GM19023 (cell line): ENCODE results near the gene PYGL.
"Not testable (repeated sequence)": the region's sequence is repeated elsewhere in the genome, so short reads cannot be mapped to it uniquely, and the experiment has no call there.

Experiments used
- ATAC-seq: cut with Tn5 transposase; IDR thresholded peaks from one replicate; pipeline ENCODE4 v1.9.1; 2021; ENCODE audit warnings: mild to moderate bottlenecking, moderate library complexity; ENCODE audit not compliant: unreplicated experiment

PYGL gene

DNA sequence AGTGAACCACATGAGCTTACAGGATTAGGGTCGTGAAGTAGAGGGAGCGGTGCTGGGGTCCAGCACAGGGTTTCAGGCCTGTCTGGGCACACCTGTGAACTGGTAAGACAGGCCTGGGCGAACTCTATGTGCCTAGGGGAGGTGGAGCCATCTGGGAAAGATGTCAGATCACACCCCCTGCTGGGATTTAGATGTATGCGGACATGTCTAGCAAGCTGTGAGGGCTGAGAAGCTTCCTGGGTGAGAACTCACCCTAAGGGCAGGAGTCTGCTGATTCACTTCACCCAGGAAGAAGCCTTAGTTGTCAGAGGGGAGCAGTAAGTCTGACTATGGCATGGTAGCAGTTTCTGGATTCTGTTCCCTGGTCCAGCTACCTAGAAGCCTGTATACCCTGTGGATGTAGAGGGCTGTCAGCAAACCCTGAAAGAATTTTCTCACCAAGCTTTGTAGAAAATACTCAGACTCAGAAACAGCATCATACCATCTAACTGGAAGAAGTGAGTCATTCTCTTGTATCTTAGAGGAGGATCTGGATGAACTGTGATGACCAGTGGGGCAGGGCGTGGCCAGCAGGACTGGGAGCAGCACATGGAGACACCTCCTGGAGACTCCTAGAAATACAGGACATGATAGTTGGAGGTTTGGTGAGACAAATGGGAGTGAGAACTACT lies 11.2 kb upstream of the PYGL start:
- no peak for ATAC-seq

- ATAC-seq: no peak
Measured at GRCh38 chr14:50954811-50955372, 10.6 kb upstream of the PYGL start.

- ATAC-seq: no peak
Measured at GRCh38 chr14:50953502-50953901, 9.2 kb upstream of the PYGL start.

GRCh38 chr14:50951032-50951431 lies 6.7 kb upstream of the PYGL start:
- no peak for ATAC-seq

- no peak for ATAC-seq
Measured at GRCh38 chr14:50948205-50948604, 3.9 kb upstream of the PYGL start.

- ATAC-seq: no peak
Measured at GRCh38 chr14:50947446-50947845, 3.2 kb upstream of the PYGL start.

DNA sequence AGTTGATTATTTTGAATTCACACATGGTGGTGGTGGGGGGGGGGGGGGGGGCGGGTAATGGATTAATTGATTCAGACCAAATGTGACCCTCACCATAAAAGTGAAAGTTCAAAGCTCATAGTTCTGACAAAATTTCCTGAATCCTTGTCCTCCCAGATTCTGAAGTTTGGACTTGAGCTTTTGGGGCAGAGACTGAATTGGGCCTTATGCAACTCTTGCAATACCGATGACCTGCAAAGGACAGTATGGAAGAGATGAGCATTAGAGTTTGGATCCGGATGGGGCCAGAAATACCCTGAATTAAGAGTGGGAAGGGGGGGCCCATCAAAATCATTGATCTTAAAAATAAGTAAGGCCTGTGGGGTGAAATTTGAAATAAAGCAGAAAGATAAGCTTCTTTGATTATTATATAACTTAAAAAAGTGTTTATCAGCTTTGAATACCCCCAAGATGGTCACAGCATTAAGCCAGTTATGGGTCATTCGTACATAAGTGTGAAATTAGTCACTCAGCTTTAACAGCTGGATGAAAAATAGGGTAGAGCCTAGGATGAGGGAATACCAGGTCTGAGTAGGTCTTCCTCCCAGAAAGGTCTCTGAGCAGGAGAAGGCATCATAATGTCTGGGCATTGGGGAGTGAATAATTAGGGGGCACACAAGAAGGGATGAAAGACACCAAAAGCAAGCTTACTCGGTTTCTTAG lies 2.1 kb upstream of the PYGL start:
- no peak for ATAC-seq

DNA sequence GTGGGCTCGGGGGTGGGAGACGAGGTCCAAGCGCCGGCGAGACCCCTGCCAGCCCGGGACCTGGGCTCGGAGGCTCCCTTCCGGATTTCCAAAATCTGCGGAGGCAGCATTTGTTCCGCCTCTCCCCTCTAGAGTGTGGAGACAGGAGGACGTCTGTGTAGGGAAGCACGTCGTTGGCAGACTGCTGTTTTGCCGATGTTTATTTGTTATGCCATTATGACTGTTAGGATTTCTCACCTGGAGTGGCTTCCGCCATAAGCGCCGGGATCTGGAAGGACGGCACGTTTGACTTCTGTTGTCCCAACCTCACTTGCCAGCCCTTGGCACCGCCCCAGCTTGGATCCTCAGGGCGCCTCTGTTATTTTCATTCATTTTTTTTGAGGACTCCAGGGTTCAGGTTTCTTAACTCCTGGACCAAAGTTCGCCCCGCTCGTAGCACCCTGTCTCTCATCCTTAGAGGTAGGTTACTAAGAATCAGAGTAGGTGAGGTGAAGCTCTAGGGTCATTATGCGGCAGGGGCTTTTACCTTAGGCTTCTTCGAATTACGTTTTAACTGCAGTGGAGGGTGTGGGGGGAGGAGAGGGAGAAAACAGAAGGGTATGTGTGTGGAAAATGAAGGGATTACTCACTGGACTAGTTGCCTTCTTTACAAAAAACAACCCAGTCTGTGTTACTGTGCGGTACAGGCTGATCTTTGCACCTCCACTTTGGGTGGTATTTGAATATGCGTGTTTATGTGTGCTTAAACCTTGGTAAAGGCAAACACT lies 547 bp upstream of the PYGL start:
- ATAC-seq: peak; percentile 6

GRCh38 chr14:50943261-50943942 lies 881 bp downstream of the PYGL start:
- no peak for ATAC-seq

GRCh38 chr14:50941638-50942037 lies 2.6 kb downstream of the PYGL start:
- not testable (repeated sequence) for ATAC-seq

DNA sequence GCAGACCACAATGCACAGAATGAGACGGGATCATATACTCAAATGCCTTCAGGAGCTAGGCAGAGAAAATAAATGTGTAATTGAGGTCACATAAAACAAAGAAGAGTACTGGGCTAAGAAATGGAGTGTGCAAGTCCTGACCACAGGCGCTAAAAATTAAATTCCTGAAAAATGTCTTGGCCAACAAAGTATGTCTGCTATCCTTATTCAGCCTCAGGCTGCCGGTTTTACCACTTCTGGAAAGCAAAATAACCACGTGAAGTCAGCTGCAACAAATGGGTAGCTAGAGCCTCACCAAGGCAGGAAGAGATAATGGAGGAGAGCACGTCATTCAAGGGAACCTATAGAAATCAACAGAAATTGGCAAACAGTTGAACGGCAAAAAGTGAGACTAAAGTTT lies 3.1 kb downstream of the PYGL start:
- ATAC-seq: no peak

DNA sequence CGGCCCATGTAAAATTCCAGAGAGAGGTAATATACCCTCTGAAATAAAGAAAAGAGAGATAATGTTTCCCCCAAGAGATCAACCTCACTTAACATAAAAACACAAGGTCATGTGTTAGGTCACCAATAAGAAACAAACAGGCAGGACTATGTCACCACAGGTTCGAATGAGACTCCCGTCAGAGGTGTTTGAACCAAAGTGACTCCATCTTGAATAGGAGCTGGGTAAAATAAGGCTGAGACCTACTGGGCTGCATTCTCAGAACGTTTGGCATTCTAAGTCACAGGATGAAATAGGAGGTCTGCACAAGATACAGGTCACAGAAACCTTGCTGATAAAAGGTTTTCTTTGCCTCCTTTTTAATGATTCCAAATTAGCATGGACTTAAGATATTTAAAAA lies 6.5 kb downstream of the PYGL start:
- no peak for ATAC-seq

GRCh38 chr14:50937325-50937724 lies 7.0 kb downstream of the PYGL start:
- ATAC-seq: no peak

- no peak for ATAC-seq
Measured at GRCh38 chr14:50936882-50937281, 7.4 kb downstream of the PYGL start.

DNA sequence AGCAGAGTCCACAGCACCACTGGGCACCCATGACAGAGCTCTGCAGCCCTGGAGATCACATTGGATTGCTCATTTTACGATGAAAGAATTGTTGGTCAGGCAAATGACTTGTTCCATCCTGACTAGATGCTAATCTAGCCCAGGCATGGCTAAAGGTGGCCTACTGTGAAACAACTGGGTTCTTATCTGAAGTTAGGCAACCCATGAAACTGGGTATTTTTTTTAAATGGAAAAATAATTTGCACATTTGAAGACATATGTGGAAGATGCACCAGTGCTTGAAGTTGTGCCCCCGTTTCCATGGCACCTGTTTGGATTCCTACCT lies 8.3 kb downstream of the PYGL start:
- ATAC-seq: no peak

DNA sequence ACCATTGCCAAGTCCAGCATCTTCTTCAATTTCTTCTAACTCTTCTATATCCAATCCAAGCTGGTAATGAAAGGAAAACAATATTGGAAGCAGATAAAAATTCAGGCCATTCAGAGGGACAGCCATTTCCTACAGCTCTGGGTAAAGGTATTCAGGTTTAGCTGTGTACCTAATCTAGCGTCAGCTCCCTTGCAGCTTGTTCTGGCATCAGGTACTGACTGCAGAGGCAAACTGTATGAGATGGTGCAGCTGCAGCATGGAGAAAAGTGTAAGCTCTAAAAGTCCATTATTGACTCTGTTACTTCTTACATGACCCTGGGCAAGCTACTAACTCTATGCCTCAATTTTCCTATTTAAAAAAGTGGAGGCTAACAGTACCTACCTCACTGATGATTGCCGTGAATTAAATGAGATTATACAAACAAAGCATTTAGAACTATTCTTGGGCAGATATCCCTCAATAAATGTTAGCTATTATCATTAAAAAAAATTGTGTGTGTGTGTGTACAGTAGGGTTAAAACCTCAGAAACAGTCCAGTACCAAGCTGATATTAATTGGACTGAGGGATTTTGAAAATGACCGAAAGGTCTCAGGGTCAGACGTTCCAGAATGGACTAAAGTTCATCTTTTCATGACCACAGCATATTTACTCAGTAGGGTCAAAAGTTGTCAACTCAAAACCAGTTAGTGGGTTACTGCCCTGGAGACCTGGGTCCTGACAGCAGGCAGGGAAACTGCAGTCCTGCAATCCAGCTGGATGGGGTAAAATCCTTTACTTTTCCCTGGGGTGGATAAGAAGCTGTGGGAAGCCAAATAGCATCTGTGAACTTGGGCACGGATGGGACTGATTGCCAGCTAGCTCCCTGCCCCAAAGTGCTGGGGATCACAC lies 8.9 kb downstream of the PYGL start:
- ATAC-seq: no peak

GRCh38 chr14:50932592-50933495 lies 11.4 kb downstream of the PYGL start:
- no peak for ATAC-seq

DNA sequence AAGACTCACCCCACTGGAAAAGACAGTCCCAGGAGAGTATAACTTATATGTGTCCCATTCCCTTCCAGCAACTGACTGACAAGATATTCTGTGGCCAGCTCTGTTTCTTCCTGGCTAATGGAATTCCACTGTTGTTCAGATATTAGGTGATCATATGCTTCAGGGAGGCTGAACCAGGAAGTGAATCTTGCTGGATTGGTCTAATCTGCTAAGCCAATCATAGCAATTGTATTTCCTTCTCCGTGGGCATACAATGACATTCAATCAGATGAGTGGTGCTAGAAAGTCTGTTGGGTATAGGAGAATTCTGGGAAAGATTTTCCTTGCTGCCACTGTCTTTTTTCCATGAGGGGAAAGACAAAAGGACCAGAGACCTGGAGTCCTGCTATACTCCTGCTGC lies 12.1 kb downstream of the PYGL start:
- ATAC-seq: no peak

GRCh38 chr14:50931559-50931958 lies 12.7 kb downstream of the PYGL start:
- no peak for ATAC-seq
